Immature natural killer cell (primary cell): ENCODE data around the gene GNG2. TPM values are rescaled to one million over a fixed set of nuclear protein-coding genes. Genes with fewer than 3 reads are reported as not detected.
A peak's percentile ranks its signal among the peaks of the same experiment; 100 is the strongest.

Experiments
- DNase-seq, 3 donors: peaks; one replicate each; pipeline ENCODE4 v3.0.0; 2022; ENCODE audit warnings: mixed read lengths in 1 of 3
- H3K27ac Mint-ChIP-seq, 6 donors: one replicate each; pipeline ENCODE4 v1.8.0; 2020; ENCODE audit warnings: mixed read lengths in 6 of 6, mild to moderate bottlenecking in 5 of 6, inconsistent platforms in 4 of 6, moderate library complexity in 3 of 6
- H3K27me3 Mint-ChIP-seq, 3 donors: one replicate each; pipeline ENCODE4 v1.8.0; 2020 to 2021; ENCODE audit warnings: low read depth in 3 of 3, mild to moderate bottlenecking in 3 of 3, mixed read lengths in 3 of 3, moderate library complexity in 3 of 3, inconsistent platforms in 1 of 3
- H3K36me3 Mint-ChIP-seq, 3 donors: one replicate each; pipeline ENCODE4 v1.8.0; 2020; ENCODE audit warnings: mixed read lengths in 3 of 3, inconsistent platforms in 2 of 3, mild to moderate bottlenecking in 2 of 3
- H3K4me1 Mint-ChIP-seq, 2 donors: one replicate each; pipeline ENCODE4 v1.8.0; 2020; ENCODE audit warnings: inconsistent platforms in 2 of 2, mild to moderate bottlenecking in 2 of 2, mixed read lengths in 2 of 2, moderate library complexity in 1 of 2
- H3K4me3 Mint-ChIP-seq, 5 donors: one replicate each; pipeline ENCODE4 v1.8.0; 2020; ENCODE audit warnings: mild to moderate bottlenecking in 5 of 5, mixed read lengths in 5 of 5, inconsistent platforms in 3 of 5, moderate library complexity in 3 of 5
- H3K9me3 Mint-ChIP-seq, 6 donors: one replicate each; pipeline ENCODE4 v1.8.0; 2020; ENCODE audit warnings: mild to moderate bottlenecking in 6 of 6, mixed read lengths in 6 of 6, inconsistent platforms in 4 of 6, moderate library complexity in 3 of 6
- polyA plus RNA-seq, 3 donors: library from polyadenylated mRNA; unstranded; fragments of 300-500 nt; fragmentation: Illumina TruSeq; gene quantifications; one replicate each; pipeline ENCODE4 v1.2.3, GENCODE V29; 2021

GNG2 gene
- polyA plus RNA-seq, 3 donors from 2014 or later = 391 to 466 (median 462) TPM

- Mint-ChIP-seq H3K4me1 (peaks cover 31 to 61% of the 10 kb centered on the region in 2 donors), H3K9me3 (no peaks in the 10 kb centered on the region), H3K27ac (peak overlapping the region in 5 of 6 donors; percentile 96 to 99 (median 96)), H3K27me3 (peaks cover 2 to 16% (median 11%) of the 10 kb centered on the region in 3 donors), H3K4me3 (peak overlapping the region; percentile 95 to 98 (median 98)), H3K36me3 (peaks cover 3 to 5% (median 4%) of the 10 kb centered on the region in 3 donors)
- DNase-seq = peak in 1 of 3 donors; percentile 52
Measured at GRCh38 chr14:51862176-51862796, 1.9 kb downstream of the GNG2 start.

GRCh38 chr14:51862860-51863259 lies 2.4 kb downstream of the GNG2 start:
- peak overlapping the region; percentile 95 to 98 (median 98) for H3K4me3 Mint-ChIP-seq
- peak overlapping the region in 5 of 6 donors; percentile 96 to 99 (median 96) for H3K27ac Mint-ChIP-seq
- H3K36me3 Mint-ChIP-seq = peaks cover 3 to 5% (median 4%) of the 10 kb centered on the region in 3 donors
- peaks cover 26 to 57% of the 10 kb centered on the region in 2 donors for H3K4me1 Mint-ChIP-seq
- no peak for DNase-seq
- H3K9me3 Mint-ChIP-seq = no peaks in the 10 kb centered on the region
- peaks cover 2 to 16% (median 10%) of the 10 kb centered on the region in 3 donors for H3K27me3 Mint-ChIP-seq

GRCh38 chr14:51865953-51866747 lies 5.7 kb downstream of the GNG2 start:
- DNase-seq = peak in 2 of 3 donors; percentile 48 to 54
- H3K27ac Mint-ChIP-seq = no peak overlapping the region
- H3K36me3 Mint-ChIP-seq = peaks cover 3 to 5% (median 4%) of the 10 kb centered on the region in 3 donors
- peaks cover 0 to 41% of the 10 kb centered on the region in 2 donors for H3K4me1 Mint-ChIP-seq
- H3K4me3 Mint-ChIP-seq = peak overlapping the region in 1 of 5 donors; percentile 24
- H3K27me3 Mint-ChIP-seq = peaks cover 0 to 7% (median 2%) of the 10 kb centered on the region in 3 donors
- H3K9me3 Mint-ChIP-seq = no peaks in the 10 kb centered on the region

GRCh38 chr14:51867741-51868140 lies 7.3 kb downstream of the GNG2 start:
- Mint-ChIP-seq H3K4me3 (no peak overlapping the region), H3K4me1 (peaks cover 0 to 47% of the 10 kb centered on the region in 2 donors), H3K9me3 (no peaks in the 10 kb centered on the region), H3K27ac (no peak overlapping the region), H3K36me3 (peaks cover 0 to 1% (median under 1%) of the 10 kb centered on the region in 3 donors), H3K27me3 (peaks cover 0 to 6% (median 2%) of the 10 kb centered on the region in 3 donors)
- peak; percentile 53 to 70 (median 57) for DNase-seq

- peaks cover 0 to 6% (median 5%) of the 10 kb centered on the region in 3 donors for H3K27me3 Mint-ChIP-seq
- H3K27ac Mint-ChIP-seq = no peak overlapping the region
- H3K4me1 Mint-ChIP-seq = peaks cover 0 to 47% of the 10 kb centered on the region in 2 donors
- peaks cover 4% of the 10 kb centered on the region in 3 donors for H3K36me3 Mint-ChIP-seq
- no peak overlapping the region for H3K4me3 Mint-ChIP-seq
- H3K9me3 Mint-ChIP-seq = no peaks in the 10 kb centered on the region
- no peak for DNase-seq
Measured at GRCh38 chr14:51868405-51868804, 8.0 kb downstream of the GNG2 start.

- peak; percentile 45 to 62 (median 51) for DNase-seq
- peaks cover 4 to 10% (median 9%) of the 10 kb centered on the region in 3 donors for H3K36me3 Mint-ChIP-seq
- H3K27ac Mint-ChIP-seq = no peak overlapping the region
- peak overlapping the region in 3 of 5 donors; percentile 54 to 74 (median 69) for H3K4me3 Mint-ChIP-seq
- H3K4me1 Mint-ChIP-seq = peaks cover 0 to 46% of the 10 kb centered on the region in 2 donors
- H3K27me3 Mint-ChIP-seq = peaks cover 0 to 8% (median 5%) of the 10 kb centered on the region in 3 donors
- no peaks in the 10 kb centered on the region for H3K9me3 Mint-ChIP-seq
Measured at GRCh38 chr14:51869411-51870100, 9.1 kb downstream of the GNG2 start.

- DNase-seq = no peak
- Mint-ChIP-seq H3K36me3 (peaks cover 4 to 10% (median 9%) of the 10 kb centered on the region in 3 donors), H3K27me3 (peaks cover 0 to 7% (median 5%) of the 10 kb centered on the region in 3 donors), H3K9me3 (no peaks in the 10 kb centered on the region), H3K4me1 (peaks cover 8 to 45% of the 10 kb centered on the region in 2 donors), H3K27ac (peak overlapping the region in 2 of 6 donors; percentile 71 to 85), H3K4me3 (peak overlapping the region in 4 of 5 donors; percentile 22 to 61 (median 32))
Measured at GRCh38 chr14:51870606-51871005, 10.2 kb downstream of the GNG2 start.

- Mint-ChIP-seq H3K4me3 (peak overlapping the region; percentile 57 to 71 (median 63)), H3K36me3 (peaks cover 4 to 10% (median 9%) of the 10 kb centered on the region in 3 donors), H3K27me3 (peaks cover 0 to 7% (median 5%) of the 10 kb centered on the region in 3 donors), H3K4me1 (peaks cover 19 to 55% of the 10 kb centered on the region in 2 donors), H3K27ac (peak overlapping the region; percentile 80 to 93 (median 86)), H3K9me3 (no peaks in the 10 kb centered on the region)
- peak in 1 of 3 donors; percentile 48 for DNase-seq
Measured at GRCh38 chr14:51871846-51872245, 11.4 kb downstream of the GNG2 start.

GRCh38 chr14:51872396-51872795 lies 12.0 kb downstream of the GNG2 start:
- H3K9me3 Mint-ChIP-seq = no peaks in the 10 kb centered on the region
- DNase-seq = no peak
- H3K4me1 Mint-ChIP-seq = peaks cover 24 to 61% of the 10 kb centered on the region in 2 donors
- peaks cover 0 to 7% (median 5%) of the 10 kb centered on the region in 3 donors for H3K27me3 Mint-ChIP-seq
- H3K27ac Mint-ChIP-seq = peak overlapping the region; percentile 80 to 93 (median 86)
- H3K4me3 Mint-ChIP-seq = peak overlapping the region; percentile 30 to 71 (median 57)
- H3K36me3 Mint-ChIP-seq = peaks cover 4 to 10% (median 9%) of the 10 kb centered on the region in 3 donors

- H3K27ac Mint-ChIP-seq = peak overlapping the region; percentile 70 to 89 (median 83)
- H3K36me3 Mint-ChIP-seq = peaks cover 4 to 14% (median 10%) of the 10 kb centered on the region in 3 donors
- no peaks in the 10 kb centered on the region for H3K9me3 Mint-ChIP-seq
- H3K4me3 Mint-ChIP-seq = peak overlapping the region; percentile 45 to 65 (median 58)
- peak in 2 of 3 donors; percentile 52 to 58 for DNase-seq
- peaks cover 34 to 70% of the 10 kb centered on the region in 2 donors for H3K4me1 Mint-ChIP-seq
- H3K27me3 Mint-ChIP-seq = peaks cover 0 to 12% (median 5%) of the 10 kb centered on the region in 3 donors
Measured at GRCh38 chr14:51873221-51873893, 12.9 kb downstream of the GNG2 start.

GRCh38 chr14:51877810-51878209 lies 17.4 kb downstream of the GNG2 start:
- Mint-ChIP-seq H3K4me1 (peaks cover 75 to 84% of the 10 kb centered on the region in 2 donors), H3K9me3 (no peaks in the 10 kb centered on the region), H3K4me3 (peak overlapping the region; percentile 38 to 66 (median 63)), H3K36me3 (peaks cover 13 to 34% (median 15%) of the 10 kb centered on the region in 3 donors), H3K27me3 (peaks cover 0 to 13% (median 12%) of the 10 kb centered on the region in 3 donors), H3K27ac (peak overlapping the region; percentile 65 to 86 (median 76))
- no peak for DNase-seq

- Mint-ChIP-seq H3K9me3 (no peaks in the 10 kb centered on the region), H3K4me3 (peak overlapping the region in 2 of 5 donors; percentile 2 to 20), H3K4me1 (peaks cover 79 to 88% of the 10 kb centered on the region in 2 donors), H3K27ac (peak overlapping the region; percentile 69 to 88 (median 82)), H3K27me3 (peaks cover 0 to 13% (median 10%) of the 10 kb centered on the region in 3 donors), H3K36me3 (peaks cover 5 to 25% (median 10%) of the 10 kb centered on the region in 3 donors)
- no peak for DNase-seq
Measured at GRCh38 chr14:51879170-51879569, 18.8 kb downstream of the GNG2 start.
